ENCODE results near the gene ZNF76.

ZNF76 gene

GRCh38 chr6:35237476-35237875 lies 22.1 kb upstream of the ZNF76 start:
- WGBS: 57% methylated on average over 2 of the region's 3 CpGs

DNA sequence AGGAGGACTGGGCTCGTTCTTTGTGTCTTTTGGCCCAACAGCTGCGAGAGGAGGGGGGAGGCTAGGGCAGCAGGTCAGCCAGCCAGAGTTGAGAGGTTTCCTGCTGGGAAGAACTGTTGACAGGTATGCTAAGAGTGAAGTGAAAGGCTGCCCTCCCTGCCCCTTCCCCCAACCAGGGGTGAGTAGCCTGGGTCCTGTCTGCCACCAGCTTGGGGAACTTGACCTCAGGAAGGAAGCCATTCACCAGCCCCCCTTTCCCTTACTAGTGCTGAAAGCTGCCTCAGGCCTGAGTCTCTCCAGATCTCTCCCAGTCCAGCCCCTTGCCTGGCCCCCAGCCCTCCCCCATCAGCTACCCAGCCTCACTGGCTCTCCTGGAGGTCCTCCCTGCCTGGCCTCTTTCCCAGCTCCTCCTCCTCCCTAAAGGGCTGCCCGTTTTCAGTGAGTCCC lies 20.7 kb upstream of the ZNF76 start:
- Histone ChIP-seq H3K4me1 (ENCODE audit: insufficient read depth, low read length) (peaks cover 31% of the 10 kb centered on the region), H3K4me3 (ENCODE audit: low read length) (no peak overlapping the region), H3K27ac (ENCODE audit: low read depth, low read length) (no peak overlapping the region), H3K36me3 (ENCODE audit: insufficient read depth, low read length) (peaks cover 13% of the 10 kb centered on the region; the same call in 1 of the 2 replicates), H3K27me3 (ENCODE audit: insufficient read depth, low read length) (peaks cover 36% of the 10 kb centered on the region), H3K9ac (ENCODE audit: low read depth, low read length) (no peak overlapping the region), H3K9me3 (ENCODE audit: insufficient read depth, low read depth, low read length) (peaks cover 8% of the 10 kb centered on the region; the same call in 1 of the 2 replicates)
- 8% methylated on average over 3 of the region's 3 CpGs for WGBS

More at GRCh38 chr6:35237476-35237875, 22.1 kb upstream of the ZNF76 start:
- Histone ChIP-seq H3K36me3 (ENCODE audit: insufficient read depth, low read length) (peaks cover 13% of the 10 kb centered on the region; the same call in 1 of the 2 replicates), H3K4me1 (ENCODE audit: insufficient read depth, low read length) (peaks cover 31% of the 10 kb centered on the region), H3K27me3 (ENCODE audit: insufficient read depth, low read length) (peaks cover 36% of the 10 kb centered on the region), H3K27ac (ENCODE audit: low read depth, low read length) (no peak overlapping the region), H3K9me3 (ENCODE audit: insufficient read depth, low read depth, low read length) (peaks cover 8% of the 10 kb centered on the region; the same call in 1 of the 2 replicates), H3K4me3 (ENCODE audit: low read length) (no peak overlapping the region), H3K9ac (ENCODE audit: low read depth, low read length) (no peak overlapping the region)

DNA sequence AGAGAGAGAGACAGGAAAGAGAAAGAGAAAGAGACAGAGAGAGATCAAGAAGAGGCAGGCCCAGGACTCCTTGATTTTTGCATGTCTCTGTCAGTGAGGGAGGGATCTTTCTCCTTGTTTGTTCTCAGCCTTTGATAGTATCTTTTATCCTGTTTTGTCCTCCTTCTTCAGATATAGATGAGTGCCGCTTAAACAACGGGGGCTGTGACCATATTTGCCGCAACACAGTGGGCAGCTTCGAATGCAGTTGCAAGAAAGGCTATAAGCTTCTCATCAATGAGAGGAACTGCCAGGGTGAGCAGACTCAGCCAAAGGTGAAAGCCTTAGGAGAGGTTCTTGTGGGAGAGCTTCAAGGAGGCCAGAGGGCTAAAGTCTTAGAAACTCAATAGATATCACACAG lies 20.0 kb upstream of the ZNF76 start:
- Histone ChIP-seq H3K9ac (ENCODE audit: low read depth, low read length) (no peak overlapping the region), H3K4me3 (ENCODE audit: low read length) (no peak overlapping the region), H3K27me3 (ENCODE audit: insufficient read depth, low read length) (peaks cover 36% of the 10 kb centered on the region), H3K27ac (ENCODE audit: low read depth, low read length) (no peak overlapping the region), H3K36me3 (ENCODE audit: insufficient read depth, low read length) (peaks cover 8% of the 10 kb centered on the region; the same call in 1 of the 2 replicates), H3K4me1 (ENCODE audit: insufficient read depth, low read length) (peaks cover 31% of the 10 kb centered on the region), H3K9me3 (ENCODE audit: insufficient read depth, low read depth, low read length) (peaks cover 6% of the 10 kb centered on the region; the same call in 1 of the 2 replicates)
- 80% methylated on average over 4 of the region's 4 CpGs for WGBS

DNA sequence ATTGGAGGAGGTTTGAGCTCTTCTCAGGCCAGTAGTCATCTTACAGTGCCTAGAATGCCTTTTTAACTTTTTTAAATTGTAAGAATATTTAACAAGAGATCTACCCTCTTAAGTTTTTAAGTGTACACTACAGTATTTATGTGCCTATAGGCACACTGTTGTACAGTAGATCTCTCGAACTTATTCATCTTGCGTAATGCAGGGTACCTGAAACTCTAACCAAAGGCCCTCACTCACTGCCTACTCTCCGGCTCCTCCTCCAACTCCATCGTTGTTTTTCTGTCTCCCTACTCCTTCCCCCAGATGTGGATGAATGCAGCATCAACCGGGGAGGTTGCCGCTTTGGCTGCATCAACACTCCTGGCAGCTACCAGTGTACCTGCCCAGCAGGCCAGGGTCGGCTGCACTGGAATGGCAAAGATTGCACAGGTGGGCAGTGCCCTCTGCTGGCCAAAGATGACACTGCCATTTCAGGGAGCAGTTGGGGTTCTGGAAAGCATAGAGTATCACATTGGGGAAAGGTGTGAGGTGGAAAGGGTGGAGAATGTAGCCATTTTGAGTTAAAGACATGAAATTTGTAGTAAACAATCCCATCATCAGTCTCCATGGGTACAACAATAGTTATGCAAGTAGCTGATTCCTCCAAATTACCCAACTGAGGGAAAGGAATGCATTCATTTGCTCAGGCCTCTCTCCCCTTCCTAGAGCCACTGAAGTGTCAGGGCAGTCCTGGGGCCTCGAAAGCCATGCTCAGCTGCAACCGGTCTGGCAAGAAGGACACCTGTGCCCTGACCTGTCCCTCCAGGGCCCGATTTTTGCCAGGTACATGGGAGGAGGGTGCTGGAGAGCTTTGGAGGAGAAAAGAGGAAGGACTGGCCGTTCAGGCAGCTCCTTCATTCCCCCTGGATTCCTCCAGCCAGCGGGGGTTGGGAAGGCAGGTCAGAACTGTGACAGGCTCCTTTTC lies 18.4 kb upstream of the ZNF76 start:
- Histone ChIP-seq H3K9ac (ENCODE audit: low read depth, low read length) (no peak overlapping the region), H3K36me3 (ENCODE audit: insufficient read depth, low read length) (peaks cover 16% of the 10 kb centered on the region; the same call in 1 of the 2 replicates), H3K27me3 (ENCODE audit: insufficient read depth, low read length) (peaks cover 36% of the 10 kb centered on the region), H3K4me1 (ENCODE audit: insufficient read depth, low read length) (peaks cover 31% of the 10 kb centered on the region), H3K27ac (ENCODE audit: low read depth, low read length) (no peak overlapping the region; the same call in 1 of the 2 replicates), H3K9me3 (ENCODE audit: insufficient read depth, low read depth, low read length) (no peaks in the 10 kb centered on the region), H3K4me3 (ENCODE audit: low read length) (no peak overlapping the region)
- 42% methylated on average over 12 of the region's 12 CpGs for WGBS

GRCh38 chr6:35242486-35242885 lies 17.0 kb upstream of the ZNF76 start:
- no peak overlapping the region for H3K27ac ChIP-seq (ENCODE audit: low read depth, low read length)
- H3K27me3 ChIP-seq (ENCODE audit: insufficient read depth, low read length): peaks cover 28% of the 10 kb centered on the region
- no peak overlapping the region for H3K9ac ChIP-seq (ENCODE audit: low read depth, low read length)
- H3K4me1 ChIP-seq (ENCODE audit: insufficient read depth, low read length): peaks cover 23% of the 10 kb centered on the region
- H3K9me3 ChIP-seq (ENCODE audit: insufficient read depth, low read depth, low read length): no peaks in the 10 kb centered on the region
- H3K4me3 ChIP-seq (ENCODE audit: low read length): no peak overlapping the region
- peaks cover 18% of the 10 kb centered on the region; the same call in 1 of the 2 replicates for H3K36me3 ChIP-seq (ENCODE audit: insufficient read depth, low read length)
- WGBS: 94% methylated on average over 5 of the region's 5 CpGs

- Histone ChIP-seq H3K4me3 (ENCODE audit: low read length) (no peak overlapping the region), H3K36me3 (ENCODE audit: insufficient read depth, low read length) (peaks cover 18% of the 10 kb centered on the region; the same call in 1 of the 2 replicates), H3K27me3 (ENCODE audit: insufficient read depth, low read length) (peaks cover 24% of the 10 kb centered on the region), H3K9ac (ENCODE audit: low read depth, low read length) (no peak overlapping the region), H3K27ac (ENCODE audit: low read depth, low read length) (no peak overlapping the region), H3K9me3 (ENCODE audit: insufficient read depth, low read depth, low read length) (no peaks in the 10 kb centered on the region), H3K4me1 (ENCODE audit: insufficient read depth, low read length) (peaks cover 18% of the 10 kb centered on the region)
- 93% methylated on average over 13 of the region's 13 CpGs for WGBS
These were observed 16.6 kb upstream of the ZNF76 start for GRCh38 chr6:35242906-35243305.

GRCh38 chr6:35243386-35243958 lies 16.1 kb upstream of the ZNF76 start:
- H3K9me3 ChIP-seq (ENCODE audit: insufficient read depth, low read depth, low read length): no peaks in the 10 kb centered on the region
- H3K27ac ChIP-seq (ENCODE audit: low read depth, low read length): no peak overlapping the region
- peaks cover 16% of the 10 kb centered on the region for H3K4me1 ChIP-seq (ENCODE audit: insufficient read depth, low read length)
- WGBS: 89% methylated on average over 17 of the region's 17 CpGs
- H3K4me3 ChIP-seq (ENCODE audit: low read length): no peak overlapping the region
- H3K27me3 ChIP-seq (ENCODE audit: insufficient read depth, low read length): peaks cover 18% of the 10 kb centered on the region; the same call in 1 of the 2 replicates
- H3K36me3 ChIP-seq (ENCODE audit: insufficient read depth, low read length): peaks cover 18% of the 10 kb centered on the region; the same call in 1 of the 2 replicates
- no peak overlapping the region for H3K9ac ChIP-seq (ENCODE audit: low read depth, low read length)

GRCh38 chr6:35244551-35244950 lies 15.0 kb upstream of the ZNF76 start:
- no peak overlapping the region for H3K9ac ChIP-seq (ENCODE audit: low read depth, low read length)
- no peak overlapping the region for H3K27ac ChIP-seq (ENCODE audit: low read depth, low read length)
- H3K4me1 ChIP-seq (ENCODE audit: insufficient read depth, low read length): peaks cover 21% of the 10 kb centered on the region
- peaks cover 18% of the 10 kb centered on the region; the same call in 1 of the 2 replicates for H3K36me3 ChIP-seq (ENCODE audit: insufficient read depth, low read length)
- H3K9me3 ChIP-seq (ENCODE audit: insufficient read depth, low read depth, low read length): no peaks in the 10 kb centered on the region
- no peak overlapping the region for H3K4me3 ChIP-seq (ENCODE audit: low read length)
- peaks cover 11% of the 10 kb centered on the region; the same call in 1 of the 2 replicates for H3K27me3 ChIP-seq (ENCODE audit: insufficient read depth, low read length)
- WGBS: 94% methylated on average over 7 of the region's 7 CpGs

GRCh38 chr6:35247642-35248231 lies 11.8 kb upstream of the ZNF76 start:
- WGBS: 93% methylated on average over 2 of the region's 2 CpGs
- Histone ChIP-seq H3K27me3 (ENCODE audit: insufficient read depth, low read length) (no peaks in the 10 kb centered on the region), H3K9me3 (ENCODE audit: insufficient read depth, low read depth, low read length) (no peaks in the 10 kb centered on the region), H3K9ac (ENCODE audit: low read depth, low read length) (no peak overlapping the region), H3K36me3 (ENCODE audit: insufficient read depth, low read length) (peaks cover 14% of the 10 kb centered on the region; the same call in 1 of the 2 replicates), H3K4me1 (ENCODE audit: insufficient read depth, low read length) (peaks cover 16% of the 10 kb centered on the region), H3K27ac (ENCODE audit: low read depth, low read length) (no peak overlapping the region), H3K4me3 (ENCODE audit: low read length) (no peak overlapping the region)

- Histone ChIP-seq H3K27ac (ENCODE audit: low read depth, low read length) (no peak overlapping the region), H3K4me1 (ENCODE audit: insufficient read depth, low read length) (peaks cover 16% of the 10 kb centered on the region)
- 63% methylated on average over 3 of the region's 3 CpGs for WGBS
These were observed 11.2 kb upstream of the ZNF76 start for GRCh38 chr6:35248300-35248699.

More at GRCh38 chr6:35248300-35248699, 11.2 kb upstream of the ZNF76 start:
- H3K36me3 ChIP-seq (ENCODE audit: insufficient read depth, low read length): peaks cover 14% of the 10 kb centered on the region; the same call in 1 of the 2 replicates
- H3K9me3 ChIP-seq (ENCODE audit: insufficient read depth, low read depth, low read length): no peaks in the 10 kb centered on the region
- H3K4me3 ChIP-seq (ENCODE audit: low read length): no peak overlapping the region
- H3K9ac ChIP-seq (ENCODE audit: low read depth, low read length): no peak overlapping the region
- no peaks in the 10 kb centered on the region for H3K27me3 ChIP-seq (ENCODE audit: insufficient read depth, low read length)
